H1 (cell line): Measurements from ENCODE around the gene CAMSAP3. TPM values are rescaled to one million over a fixed set of nuclear protein-coding genes. Genes with fewer than 3 reads are reported as not detected.

Source experiments
- CTCF ChIA-PET: fragments of 300-600 bp; sonication (Branson Sonifier 250); formaldehyde crosslinking; loops from one replicate; lab custom pipeline; 2021; ENCODE audit not compliant: partially characterized antibody; lab: Charles Lee
- POLR2A ChIA-PET: fragments of 300-600 bp; sonication (Branson Sonifier 250); formaldehyde crosslinking; loops from one replicate; lab custom pipeline; 2021; ENCODE audit warnings: inconsistent platforms; ENCODE audit not compliant: partially characterized antibody; lab: Charles Lee
- DNase-seq, 2 experiments: peaks; one replicate each; pipeline versions ENCODE4 v3.0.0 to v3.0.0-alpha.2; 2010 to 2022; ENCODE audit warnings: low spot score in 2 of 2, low read depth in 1 of 2, mixed read lengths in 1 of 2
- FAIRE-seq: peaks from 2 replicates; lab custom pipeline; 2011; peaks lifted over from hg19 to GRCh38; lab: Jason Lieb, UNC
- H2AFZ ChIP-seq: 2 replicates; pipeline ENCODE4 v1.8.1; 2012; ENCODE audit warnings: low read length, inconsistent platforms
- H2AK5ac ChIP-seq: 2 replicates; pipeline ENCODE4 v1.6.1; 2013; ENCODE audit warnings: low read depth, low read length
- H2BK120ac ChIP-seq: replicated peaks from 2 replicates; pipeline ENCODE3; 2013; ENCODE audit warnings: low read depth, low read length, inconsistent platforms
- H2BK12ac ChIP-seq: 2 replicates; pipeline ENCODE4 v1.6.1; 2013; ENCODE audit warnings: low read depth, low read length
- H2BK15ac ChIP-seq: 2 replicates; pipeline ENCODE4 v1.6.1; 2013; ENCODE audit warnings: low read length
- H2BK20ac ChIP-seq: 2 replicates; pipeline ENCODE4 v1.6.1; 2013; ENCODE audit warnings: low read length
- H2BK5ac ChIP-seq: 2 replicates; pipeline ENCODE4 v1.6.1; 2013; ENCODE audit warnings: low read depth, low read length
- H3K14ac ChIP-seq: 2 replicates; pipeline ENCODE4 v1.6.1; 2013; ENCODE audit warnings: inconsistent platforms; ENCODE audit not compliant: insufficient read length
- H3K18ac ChIP-seq: 2 replicates; pipeline ENCODE4 v1.6.1; 2013; ENCODE audit warnings: low read length; ENCODE audit errors: extremely low read depth
- H3K23ac ChIP-seq: 2 replicates; pipeline ENCODE4 v1.6.1; 2013; ENCODE audit warnings: inconsistent platforms; ENCODE audit not compliant: insufficient read length
- H3K23me2 ChIP-seq: 2 replicates; pipeline ENCODE4 v1.6.1; 2013; ENCODE audit warnings: low read depth, low read length
- H3K27ac ChIP-seq: 2 replicates; pipeline ENCODE4 v1.6.1; 2011; ENCODE audit warnings: low read depth, low read length, inconsistent platforms
- H3K27me3 ChIP-seq, 4 experiments: replicated peaks in 1 of 4; 1 replicate in 1 of 4; 2 replicates in 3 of 4; pipeline versions ENCODE4 v1.6.1 to v1.8.1; 2011 to 2013; ENCODE audit warnings: low read length in 3 of 4, mild to moderate bottlenecking in 3 of 4, inconsistent platforms in 2 of 4, mixed read lengths in 2 of 4, moderate library complexity in 1 of 4; ENCODE audit not compliant: control insufficient read depth in 3 of 4, insufficient read depth in 3 of 4; ENCODE audit errors: extremely low read depth in 1 of 4
- H3K36me3 ChIP-seq, 4 experiments: 2 replicates each; pipeline versions ENCODE4 v1.6.1 to v1.8.1; 2011 to 2013; ENCODE audit warnings: mild to moderate bottlenecking in 4 of 4, low read length in 3 of 4, moderate library complexity in 2 of 4, control low read depth in 1 of 4, inconsistent platforms in 1 of 4; ENCODE audit not compliant: insufficient read depth in 4 of 4, control insufficient read depth in 2 of 4
- H3K4ac ChIP-seq: replicated peaks from 2 replicates; pipeline ENCODE3; 2013; ENCODE audit warnings: low read length, low read depth, mixed read lengths, inconsistent platforms; ENCODE audit not compliant: insufficient read length
- H3K4me1 ChIP-seq, 4 experiments: replicated peaks in 1 of 4; 1 replicate in 1 of 4; 2 replicates in 3 of 4; pipeline versions ENCODE4 v1.6.1 to v1.8.1; 2011 to 2013; ENCODE audit warnings: low read length in 3 of 4, inconsistent platforms in 2 of 4, mixed read lengths in 1 of 4; ENCODE audit not compliant: insufficient read depth in 4 of 4, control insufficient read depth in 3 of 4
- H3K4me2 ChIP-seq, 2 experiments: 2 replicates each; pipeline versions ENCODE4 v1.6.1 to v1.8.1; 2011 to 2013; ENCODE audit warnings: low read depth in 2 of 2, low read length in 2 of 2, control low read depth in 1 of 2, inconsistent platforms in 1 of 2, mild to moderate bottlenecking in 1 of 2; ENCODE audit not compliant: insufficient read depth in 1 of 2
- H3K4me3 ChIP-seq, 4 experiments: fragments of 200-600, 300-600 bp in 1 of 4; sonication (generic), shearing (Covaris generic), sonication (Bioruptor Twin) in 1 of 4; 2 replicates each; pipeline versions ENCODE4 v1.5.1 to v1.8.1; 2011 to 2016; ENCODE audit warnings: low read length in 4 of 4, low read depth in 3 of 4, control low read depth in 2 of 4, inconsistent platforms in 2 of 4, mild to moderate bottlenecking in 2 of 4, mixed read lengths in 1 of 4, moderate library complexity in 1 of 4; ENCODE audit not compliant: insufficient read depth in 2 of 4; ENCODE audit errors: extremely low read depth in 1 of 4
- H3K56ac ChIP-seq: replicated peaks from 2 replicates; pipeline ENCODE3; 2013; ENCODE audit warnings: low read depth, mild to moderate bottlenecking, mixed read lengths, low read length, inconsistent platforms; ENCODE audit not compliant: insufficient read length
- H3K79me1 ChIP-seq: 2 replicates; pipeline ENCODE4 v1.6.1; 2013; ENCODE audit warnings: low read depth, low read length, control low read depth
- H3K79me2 ChIP-seq, 2 experiments: 2 replicates each; pipeline versions ENCODE4 v1.6.1 to v1.8.1; 2012 to 2013; ENCODE audit warnings: low read length in 2 of 2, mild to moderate bottlenecking in 2 of 2, inconsistent platforms in 1 of 2; ENCODE audit not compliant: insufficient read depth in 2 of 2, control insufficient read depth in 1 of 2
- H3K9ac ChIP-seq, 4 experiments: replicated peaks in 1 of 4; 1 replicate in 1 of 4; 2 replicates in 3 of 4; pipeline versions ENCODE4 v1.6.1 to v1.8.1; 2011 to 2013; ENCODE audit warnings: low read depth in 3 of 4, low read length in 3 of 4, control low read depth in 2 of 4, mild to moderate bottlenecking in 2 of 4, moderate library complexity in 2 of 4, inconsistent platforms in 1 of 4; ENCODE audit errors: extremely low read depth in 1 of 4
- H3K9me3 ChIP-seq, 2 experiments: 2 replicates each; pipeline versions ENCODE4 v1.6.1 to v1.8.1; 2012 to 2013; ENCODE audit warnings: mild to moderate bottlenecking in 2 of 2, moderate library complexity in 2 of 2, control low read depth in 1 of 2, inconsistent platforms in 1 of 2, low read depth in 1 of 2, low read length in 1 of 2, mixed read lengths in 1 of 2; ENCODE audit not compliant: insufficient read depth in 2 of 2
- H4K20me1 ChIP-seq, 2 experiments: replicated peaks in 1 of 2; 2 replicates each; pipeline versions ENCODE3 to v1.8.1; 2011 to 2013; ENCODE audit warnings: inconsistent platforms in 2 of 2, low read length in 2 of 2, mild to moderate bottlenecking in 1 of 2; ENCODE audit not compliant: insufficient read depth in 2 of 2, control insufficient read depth in 1 of 2
- H4K5ac ChIP-seq: 2 replicates; pipeline ENCODE4 v1.6.1; 2013; ENCODE audit warnings: low read length, low read depth, mixed read lengths, inconsistent platforms; ENCODE audit not compliant: insufficient read length
- H4K8ac ChIP-seq: 2 replicates; pipeline ENCODE4 v1.8.0; 2013; ENCODE audit warnings: mild to moderate bottlenecking, moderate library complexity, low read length, inconsistent platforms; ENCODE audit not compliant: insufficient read depth; ENCODE audit errors: extremely low read depth
- H4K91ac ChIP-seq: replicated peaks from 2 replicates; pipeline ENCODE3; 2013; ENCODE audit warnings: low read length, mixed read lengths, inconsistent platforms; ENCODE audit not compliant: insufficient read length
- ATF3 ChIP-seq: IDR thresholded peaks from 2 replicates; pipeline ENCODE4 v1.6.1; 2011; ENCODE audit warnings: low read depth, mild to moderate bottlenecking, low read length; ENCODE audit not compliant: insufficient read depth
- BACH1 ChIP-seq: IDR thresholded peaks from 2 replicates; pipeline ENCODE4 v1.6.1; 2012; ENCODE audit warnings: low read length, improper control_type of control experiment
- CEBPB ChIP-seq: IDR thresholded peaks from 2 replicates; pipeline ENCODE4 v1.6.1; 2012; ENCODE audit warnings: low read depth, low read length
- HDAC2 ChIP-seq, 2 experiments: fragments of 300-600 bp in 1 of 2; sonication (generic) in 1 of 2; IDR thresholded peaks; 2 replicates each; pipeline ENCODE4 v1.6.1; 2011 to 2012; ENCODE audit warnings: low read depth in 2 of 2, low read length in 2 of 2, mild to moderate bottlenecking in 2 of 2, moderate library complexity in 2 of 2, borderline replicate concordance in 1 of 2, inconsistent platforms in 1 of 2
- JUND ChIP-seq: IDR thresholded peaks from 2 replicates; pipeline ENCODE4 v1.6.1; 2011; ENCODE audit warnings: mild to moderate bottlenecking, improper control_type of control experiment, low read length
- KDM1A ChIP-seq: fragments of 200-600, 300-600 bp; sonication (generic); IDR thresholded peaks from 2 replicates; pipeline ENCODE4 v1.7.1; 2016; ENCODE audit warnings: mild to moderate bottlenecking, low read length, borderline replicate concordance
- KDM4A ChIP-seq: IDR thresholded peaks from one replicate; pipeline ENCODE4 v1.7.1; 2012; ENCODE audit warnings: low read depth, mild to moderate bottlenecking, moderate library complexity, low read length, inconsistent platforms; ENCODE audit not compliant: severe bottlenecking
- NANOG ChIP-seq: IDR thresholded peaks from 2 replicates; pipeline ENCODE4 v1.6.1; 2011; ENCODE audit warnings: low read length, low read depth, mild to moderate bottlenecking, inconsistent platforms; ENCODE audit not compliant: insufficient read depth, poor library complexity, severe bottlenecking
- RBBP5 ChIP-seq: IDR thresholded peaks from 2 replicates; pipeline ENCODE4 v1.7.1; 2012; ENCODE audit warnings: low read depth, mild to moderate bottlenecking, inconsistent platforms, low read length, moderate library complexity, borderline replicate concordance
- SIN3A ChIP-seq, 2 experiments: IDR thresholded peaks in 1 of 2; conservative IDR thresholded peaks in 1 of 2; 2 replicates each; pipeline ENCODE4 v1.6.1; 2011 to 2012; ENCODE audit warnings: low read length in 2 of 2, improper control_type of control experiment in 1 of 2, low read depth in 1 of 2, mild to moderate bottlenecking in 1 of 2
- WGBS, 2 experiments: shearing (Covaris generic) in 1 of 2; methylation state at CpG; one replicate each; pipeline versions ENCODE4 v1.1.6 to v1.1.7; 2013 to 2015; ENCODE audit warnings: low lambda C conversion rate in 2 of 2, mixed read lengths in 2 of 2, inconsistent platforms in 1 of 2, low coverage in 1 of 2, missing lambda C conversion rate in 1 of 2; ENCODE audit not compliant: insufficient replicate concordance in 2 of 2, insufficient coverage in 1 of 2, insufficient read length in 1 of 2; ENCODE audit errors: extremely low coverage in 1 of 2, missing lambda C conversion rate in 1 of 2; 5-methylcytosine and 5-hydroxymethylcytosine counted together
- polyA plus RNA-seq, 7 experiments: library from polyadenylated mRNA; depleted of rRNA in 3 of 7; stranded (reverse) in 5 of 7; unstranded in 2 of 7; fragments of >200 nt in 5 of 7; fragments of 200-250 nt in 2 of 7; gene quantifications; 1 replicate in 5 of 7; 2 replicates in 1 of 7; 4 replicates in 1 of 7; pipeline versions ENCODE4 v1.2.1 to v1.2.3, GENCODE V29; 2011 to 2013; ENCODE audit warnings: missing spikeins in 2 of 7, mixed read lengths in 2 of 7
- total RNA-seq: library from RNA; stranded (reverse); fragmentation: NEBNext Ultra II Directional; extraction: Animal tissue kit (Norgen Biotek cat#: 25700); gene quantifications from 2 replicates; pipeline ENCODE4 v1.2.1, GENCODE V29; 2021

Gene CAMSAP3
- total and polyA plus RNA-seq, 2 of the 8 experiments (the other 6 are each of a cell fraction or from before 2014, with no cell fraction given) = 11.4 to 30.4 TPM

GRCh38 chr19:7596211-7596937 lies 711 bp downstream of the CAMSAP3 start:
- FAIRE-seq (no peak), DNase-seq (peak in 1 of 2 experiments; percentile 59)
- H4K91ac ChIP-seq = no peak overlapping the region
- peaks cover 6 to 13% of the 10 kb centered on the region in 2 experiments for H4K20me1 ChIP-seq
- no peak overlapping the region for H4K8ac ChIP-seq
- no peak overlapping the region for H3K23ac ChIP-seq
- peaks cover 0 to 23% of the 10 kb centered on the region in 2 experiments; a peak in 2 of 4 replicates for H3K79me2 ChIP-seq
- H3K4ac ChIP-seq = no peak overlapping the region
- H2AFZ ChIP-seq = no peak overlapping the region
- H2AK5ac ChIP-seq = no peak overlapping the region
- no peak overlapping the region for H2BK120ac ChIP-seq
- H3K4me2 ChIP-seq = peak overlapping the region; percentile 86
- no peak overlapping the region for H2BK20ac ChIP-seq
- H3K14ac ChIP-seq = no peak overlapping the region
- H3K18ac ChIP-seq = peak overlapping the region; percentile 78
- peak overlapping the region; percentile 20 to 54 (median 35); a peak in 2 of 7 replicates for H3K9ac ChIP-seq
- no peak overlapping the region for H3K56ac ChIP-seq
- no peaks in the 10 kb centered on the region for H3K9me3 ChIP-seq
- H2BK15ac ChIP-seq = no peak overlapping the region
- H3K4me1 ChIP-seq = peaks cover 0 to 11% (median 5%) of the 10 kb centered on the region in 4 experiments; a peak in 5 of 7 replicates
- H3K27me3 ChIP-seq = no peaks in the 10 kb centered on the region
- WGBS, 2 experiments = 6% methylated on average over 27 of the region's 70 CpGs; no CpG with 5 or more reads in 1 of the 2 experiments
- no peak overlapping the region for H2BK12ac ChIP-seq
- H4K5ac ChIP-seq = no peak overlapping the region
- H3K36me3 ChIP-seq = no peaks in the 10 kb centered on the region
- POLR2A ChIA-PET = interaction anchor here (0.6 to 2.5 kb wide), 10 partner anchors 9 to 74 kb away, joined by 3 to 10 read pairs (median 4); partner anchors contain the start of genes MCOLN1 and STXBP2
- H3K23me2 ChIP-seq = peaks cover 11% of the 10 kb centered on the region; the same call in 1 of the 2 replicates
- no peak overlapping the region for H3K27ac ChIP-seq
- CTCF ChIA-PET = interaction anchor here (1.3 to 5.0 kb wide), 7 partner anchors 23 to 55 kb away, joined by 3 to 27 read pairs (median 5); no protein-coding TSS in a partner anchor
- peaks cover 5% of the 10 kb centered on the region for H3K79me1 ChIP-seq
- H3K4me3 ChIP-seq = peak overlapping the region; percentile 47 to 96 (median 65)
- H2BK5ac ChIP-seq = no peak overlapping the region
- TF ChIP-seq NANOG = no peak
- TF ChIP-seq CEBPB = no peak
- no peak for TF ChIP-seq SIN3A (conservative IDR thresholded peaks at IDR 0.05 in 1 of 2, IDR thresholded peaks at IDR 0.05 in 1 of 2; ENCODE audit: low read depth in 1 of 2, low read length in 2 of 2)
- no peak for TF ChIP-seq HDAC2 (IDR thresholded peaks at IDR 0.05; ENCODE audit: borderline replicate concordance in 1 of 2, low read depth in 2 of 2, low read length in 2 of 2)
- TF ChIP-seq RBBP5 = no peak
- TF ChIP-seq ATF3 = no peak
- TF ChIP-seq JUND = no peak
- TF ChIP-seq BACH1 = no peak
- TF ChIP-seq KDM4A = peak; percentile 63
- TF ChIP-seq KDM1A = no peak
